ENCODE results near the gene WDR38. TPM values are rescaled to one million over a fixed set of nuclear protein-coding genes. Genes with fewer than 3 reads are reported as not detected.

Gene WDR38
- total RNA-seq, 1 donor from 2014 or later: not detected

DNA sequence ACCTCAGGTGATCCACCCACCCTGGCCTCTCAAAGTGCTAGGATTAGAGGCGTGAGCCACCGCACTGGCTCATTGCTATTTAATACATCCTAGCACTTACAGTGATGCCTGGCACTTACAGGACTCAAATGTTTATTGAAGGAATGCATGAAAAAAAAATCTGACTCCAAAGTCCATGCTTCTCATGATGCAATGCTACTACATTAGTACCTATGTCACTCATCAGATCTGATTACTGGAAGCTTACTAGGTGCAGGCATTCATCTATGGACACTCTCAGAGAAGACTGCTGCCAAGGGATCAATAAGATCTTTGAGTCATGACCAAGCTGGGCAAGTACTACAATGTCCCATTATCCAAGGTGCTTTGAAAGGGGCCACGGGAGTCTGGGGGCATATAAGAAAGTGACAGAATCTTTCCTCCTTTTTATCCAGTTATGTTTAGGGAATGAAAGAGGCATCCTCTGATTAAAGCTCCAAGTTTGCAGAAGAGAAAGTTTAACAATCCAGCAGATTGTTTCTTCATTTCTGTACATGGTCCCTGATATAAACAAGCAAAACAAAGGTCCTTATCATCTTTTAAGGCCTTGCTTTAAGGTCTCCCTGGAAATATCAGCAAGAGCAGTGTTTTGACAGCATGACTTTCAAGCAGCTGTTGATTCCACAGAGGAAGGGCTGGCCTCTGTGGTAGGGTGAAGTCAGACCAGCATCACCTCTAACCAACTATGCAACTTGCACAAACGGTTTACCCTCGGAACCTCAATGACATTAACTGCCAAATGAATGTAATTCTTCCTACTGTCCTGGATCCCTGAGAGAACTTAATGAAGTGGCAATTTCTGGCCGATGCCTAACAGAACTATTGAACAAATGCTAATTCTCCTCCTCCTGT lies 44.6 kb downstream of the WDR38 start:
- peak overlapping the region; percentile 41 for H3K27ac Mint-ChIP-seq (ENCODE audit: unreplicated experiment)
- FAIRE-seq: no peak
- H3K4me3 ChIP-seq (ENCODE audit: insufficient read depth, low read depth, low read length): no peak overlapping the region
- no peaks in the 10 kb centered on the region for H3K4me1 ChIP-seq (ENCODE audit: insufficient read depth, low read length)
- H3K9me3 ChIP-seq (ENCODE audit: insufficient read depth, low read depth, low read length): no peaks in the 10 kb centered on the region
- peaks cover 16% of the 10 kb centered on the region for H3K36me3 Mint-ChIP-seq (ENCODE audit: low read depth, unreplicated experiment)
- no peak overlapping the region for H3K27ac ChIP-seq (ENCODE audit: low read depth, low read length)
- H3K79me2 ChIP-seq (ENCODE audit: insufficient read depth, low read length): no peaks in the 10 kb centered on the region
- H3K9ac ChIP-seq (ENCODE audit: low read length): no peak overlapping the region
- no peaks in the 10 kb centered on the region for H3K27me3 Mint-ChIP-seq (ENCODE audit: low read depth, unreplicated experiment)
- H3K4me3 Mint-ChIP-seq (ENCODE audit: unreplicated experiment): no peak overlapping the region
- H3K4me1 Mint-ChIP-seq (ENCODE audit: low read depth, unreplicated experiment): peaks cover 10% of the 10 kb centered on the region
- H2AFZ ChIP-seq (ENCODE audit: low read depth, low read length): no peak overlapping the region
- H4K20me1 ChIP-seq (ENCODE audit: insufficient read depth, low read length): peaks cover 13% of the 10 kb centered on the region
- peak; percentile 12 for DNase-seq (ENCODE audit: low read depth)
- no peaks in the 10 kb centered on the region for H3K9me3 Mint-ChIP-seq (ENCODE audit: unreplicated experiment)
- H3K4me2 ChIP-seq (ENCODE audit: low read length): no peak overlapping the region
- no peaks in the 10 kb centered on the region for H3K27me3 ChIP-seq (ENCODE audit: insufficient read depth, low read length)
- peaks cover 2% of the 10 kb centered on the region for H3K36me3 ChIP-seq (ENCODE audit: insufficient read depth, low read length)
- TF ChIP-seq CTCF (IDR thresholded peaks at IDR 0.05; ENCODE audit: insufficient read depth, low read depth, low read length) (no peak), EZH2 (IDR thresholded peaks at IDR 0.05; ENCODE audit: insufficient read depth, low read length) (no peak)

DNA sequence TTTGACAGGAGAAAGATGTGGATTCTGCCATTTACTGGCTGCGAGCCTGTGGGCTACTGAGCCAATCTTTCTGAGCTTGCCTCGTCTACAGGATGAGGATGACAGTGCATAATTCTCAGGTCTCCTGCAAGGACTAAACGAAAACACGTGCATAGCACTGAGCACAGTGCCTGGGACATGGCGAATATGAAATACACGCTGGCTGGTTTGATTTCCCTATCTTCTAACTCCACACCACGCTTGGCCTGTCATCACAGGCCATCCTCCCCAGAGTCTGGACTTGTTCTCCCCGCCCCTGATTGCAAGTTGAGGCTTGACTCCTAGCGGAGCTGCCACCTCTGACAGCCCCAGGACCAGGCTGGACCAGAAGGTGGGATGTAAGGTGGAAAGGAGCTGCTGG lies 46.6 kb downstream of the WDR38 start:
- H3K27ac Mint-ChIP-seq (ENCODE audit: unreplicated experiment): no peak overlapping the region
- DNase-seq (ENCODE audit: low read depth) (no peak), FAIRE-seq (no peak)
- peaks cover 11% of the 10 kb centered on the region for H4K20me1 ChIP-seq (ENCODE audit: insufficient read depth, low read length)
- H3K79me2 ChIP-seq (ENCODE audit: insufficient read depth, low read length): no peaks in the 10 kb centered on the region
- H3K4me3 Mint-ChIP-seq (ENCODE audit: unreplicated experiment): no peak overlapping the region
- H3K4me3 ChIP-seq (ENCODE audit: insufficient read depth, low read depth, low read length): no peak overlapping the region
- peaks cover 2% of the 10 kb centered on the region for H3K36me3 ChIP-seq (ENCODE audit: insufficient read depth, low read length)
- no peak overlapping the region for H3K4me2 ChIP-seq (ENCODE audit: low read length)
- peaks cover 16% of the 10 kb centered on the region for H3K36me3 Mint-ChIP-seq (ENCODE audit: low read depth, unreplicated experiment)
- H3K4me1 ChIP-seq (ENCODE audit: insufficient read depth, low read length): no peaks in the 10 kb centered on the region
- no peaks in the 10 kb centered on the region for H3K27me3 Mint-ChIP-seq (ENCODE audit: low read depth, unreplicated experiment)
- H3K4me1 Mint-ChIP-seq (ENCODE audit: low read depth, unreplicated experiment): peaks cover 10% of the 10 kb centered on the region
- H3K27ac ChIP-seq (ENCODE audit: low read depth, low read length): no peak overlapping the region
- H3K9me3 Mint-ChIP-seq (ENCODE audit: unreplicated experiment): no peaks in the 10 kb centered on the region
- H3K9ac ChIP-seq (ENCODE audit: low read length): no peak overlapping the region
- no peaks in the 10 kb centered on the region for H3K27me3 ChIP-seq (ENCODE audit: insufficient read depth, low read length)
- H3K9me3 ChIP-seq (ENCODE audit: insufficient read depth, low read depth, low read length): no peaks in the 10 kb centered on the region
- H2AFZ ChIP-seq (ENCODE audit: low read depth, low read length): no peak overlapping the region
- TF ChIP-seq CTCF (IDR thresholded peaks at IDR 0.05; ENCODE audit: insufficient read depth, low read depth, low read length): no peak
- no peak for TF ChIP-seq EZH2 (IDR thresholded peaks at IDR 0.05; ENCODE audit: insufficient read depth, low read length)

DNA sequence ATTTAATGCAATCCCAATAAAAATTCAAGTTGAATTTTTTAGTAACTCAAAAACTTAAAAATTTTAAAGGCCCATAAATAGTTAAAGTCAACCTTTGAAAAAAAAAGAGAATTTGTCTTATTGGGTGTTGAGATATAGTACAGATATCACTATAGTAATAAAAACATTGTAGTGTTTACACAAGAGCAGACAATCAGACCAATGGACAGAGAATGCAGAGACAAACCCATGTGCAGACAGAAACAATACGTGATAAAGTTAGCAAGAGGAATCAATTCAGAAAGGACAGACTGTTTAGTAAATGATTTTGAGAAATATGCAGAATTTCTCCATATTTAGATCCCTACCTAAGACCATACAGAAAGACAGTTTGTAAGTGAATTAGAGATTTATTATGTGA lies 53.7 kb downstream of the WDR38 start:
- no peak overlapping the region for H3K4me2 ChIP-seq (ENCODE audit: low read length)
- DNase-seq (ENCODE audit: low read depth) (no peak), FAIRE-seq (no peak)
- H3K9ac ChIP-seq (ENCODE audit: low read length): no peak overlapping the region
- H3K27me3 ChIP-seq (ENCODE audit: insufficient read depth, low read length): no peaks in the 10 kb centered on the region
- no peaks in the 10 kb centered on the region for H4K20me1 ChIP-seq (ENCODE audit: insufficient read depth, low read length)
- no peak overlapping the region for H3K27ac ChIP-seq (ENCODE audit: low read depth, low read length)
- no peak overlapping the region for H2AFZ ChIP-seq (ENCODE audit: low read depth, low read length)
- Mint-ChIP-seq H3K9me3 (ENCODE audit: unreplicated experiment) (no peaks in the 10 kb centered on the region), H3K4me3 (ENCODE audit: unreplicated experiment) (no peak overlapping the region), H3K27ac (ENCODE audit: unreplicated experiment) (no peak overlapping the region), H3K27me3 (ENCODE audit: low read depth, unreplicated experiment) (no peaks in the 10 kb centered on the region), H3K36me3 (ENCODE audit: low read depth, unreplicated experiment) (peaks cover 28% of the 10 kb centered on the region), H3K4me1 (ENCODE audit: low read depth, unreplicated experiment) (no peaks in the 10 kb centered on the region)
- no peaks in the 10 kb centered on the region for H3K4me1 ChIP-seq (ENCODE audit: insufficient read depth, low read length)
- H3K9me3 ChIP-seq (ENCODE audit: insufficient read depth, low read depth, low read length): no peaks in the 10 kb centered on the region
- peaks cover 11% of the 10 kb centered on the region for H3K36me3 ChIP-seq (ENCODE audit: insufficient read depth, low read length)
- H3K79me2 ChIP-seq (ENCODE audit: insufficient read depth, low read length): no peaks in the 10 kb centered on the region
- no peak for TF ChIP-seq EZH2 (IDR thresholded peaks at IDR 0.05; ENCODE audit: insufficient read depth, low read length)
- no peak for TF ChIP-seq CTCF (IDR thresholded peaks at IDR 0.05; ENCODE audit: insufficient read depth, low read depth, low read length)
- H3K4me3 ChIP-seq (ENCODE audit: insufficient read depth, low read depth, low read length): no peak overlapping the region
